Measurements from ENCODE around the gene COPB2.

- TF ChIP-seq, protein P1, sequence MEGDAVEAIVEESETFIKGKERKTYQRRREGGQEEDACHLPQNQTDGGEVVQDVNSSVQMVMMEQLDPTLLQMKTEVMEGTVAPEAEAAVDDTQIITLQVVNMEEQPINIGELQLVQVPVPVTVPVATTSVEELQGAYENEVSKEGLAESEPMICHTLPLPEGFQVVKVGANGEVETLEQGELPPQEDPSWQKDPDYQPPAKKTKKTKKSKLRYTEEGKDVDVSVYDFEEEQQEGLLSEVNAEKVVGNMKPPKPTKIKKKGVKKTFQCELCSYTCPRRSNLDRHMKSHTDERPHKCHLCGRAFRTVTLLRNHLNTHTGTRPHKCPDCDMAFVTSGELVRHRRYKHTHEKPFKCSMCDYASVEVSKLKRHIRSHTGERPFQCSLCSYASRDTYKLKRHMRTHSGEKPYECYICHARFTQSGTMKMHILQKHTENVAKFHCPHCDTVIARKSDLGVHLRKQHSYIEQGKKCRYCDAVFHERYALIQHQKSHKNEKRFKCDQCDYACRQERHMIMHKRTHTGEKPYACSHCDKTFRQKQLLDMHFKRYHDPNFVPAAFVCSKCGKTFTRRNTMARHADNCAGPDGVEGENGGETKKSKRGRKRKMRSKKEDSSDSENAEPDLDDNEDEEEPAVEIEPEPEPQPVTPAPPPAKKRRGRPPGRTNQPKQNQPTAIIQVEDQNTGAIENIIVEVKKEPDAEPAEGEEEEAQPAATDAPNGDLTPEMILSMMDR (IDR thresholded peaks at IDR 0.05), result no peak
- TF ChIP-seq POLR2A (IDR thresholded peaks at IDR 0.05), result no peak
These were observed 26.8 kb upstream of the COPB2 start for GRCh38 chr3:139416275-139416674.

All from heart left ventricle (tissue), 13 donors.